Mucosa of rectum (tissue), 2 donors: ENCODE measurements around the gene XPO6.
A peak's percentile ranks its signal among the peaks of the same experiment; 100 is the strongest.
"Not testable (repeated sequence)": the region's sequence is repeated elsewhere in the genome, so short reads cannot be mapped to it uniquely, and the experiment has no call there.

Experiments used
- H3K27ac ChIP-seq, 2 donors: one replicate each; pipeline ENCODE4 v1.7.0; 2013; ENCODE audit warnings: inconsistent platforms in 2 of 2, low read depth in 2 of 2, low read length in 2 of 2
- H3K27me3 ChIP-seq, 2 donors: one replicate each; pipeline ENCODE4 v1.7.0; 2013; ENCODE audit warnings: low read length in 2 of 2; ENCODE audit not compliant: control insufficient read depth in 2 of 2, insufficient read depth in 2 of 2
- H3K36me3 ChIP-seq, 2 donors: one replicate each; pipeline ENCODE4 v1.7.0; 2013; ENCODE audit warnings: low read length in 2 of 2; ENCODE audit not compliant: control insufficient read depth in 2 of 2, insufficient read depth in 2 of 2
- H3K4me1 ChIP-seq, 2 donors: one replicate each; pipeline ENCODE4 v1.7.0; 2013; ENCODE audit warnings: low read length in 2 of 2, mild to moderate bottlenecking in 1 of 2; ENCODE audit not compliant: control insufficient read depth in 2 of 2, insufficient read depth in 2 of 2
- H3K4me3 ChIP-seq, 2 donors: one replicate each; pipeline ENCODE4 v1.7.0; 2013; ENCODE audit warnings: low read length in 2 of 2
- H3K9ac ChIP-seq, 2 donors: one replicate each; pipeline ENCODE4 v1.7.0; 2013; ENCODE audit warnings: low read length in 2 of 2, low read depth in 1 of 2, mild to moderate bottlenecking in 1 of 2
- H3K9me3 ChIP-seq, 2 donors: one replicate each; pipeline ENCODE4 v1.7.0; 2013; ENCODE audit warnings: low read length in 2 of 2; ENCODE audit not compliant: control insufficient read depth in 2 of 2
- donor health status: healthy.
- donor health status: Normal muscosa, but diverticular disease.

Gene XPO6

GRCh38 chr16:28121527-28121926 is 90.2 kb downstream of the XPO6 start:
- Histone ChIP-seq H3K4me1 (peaks cover 7 to 14% of the 10 kb centered on the region in 2 donors), H3K9me3 (no peaks in the 10 kb centered on the region), H3K9ac (no peak overlapping the region), H3K27ac (no peak overlapping the region), H3K27me3 (no peaks in the 10 kb centered on the region), H3K4me3 (no peak overlapping the region), H3K36me3 (peaks cover 47 to 65% of the 10 kb centered on the region in 2 donors)

- Histone ChIP-seq H3K27me3 (no peaks in the 10 kb centered on the region), H3K4me1 (peaks cover 7 to 15% of the 10 kb centered on the region in 2 donors), H3K9ac (no peak overlapping the region), H3K9me3 (no peaks in the 10 kb centered on the region), H3K27ac (no peak overlapping the region), H3K4me3 (no peak overlapping the region), H3K36me3 (peaks cover 46 to 59% of the 10 kb centered on the region in 2 donors)
These were observed 91.0 kb downstream of the XPO6 start for GRCh38 chr16:28120754-28121153.

GRCh38 chr16:28118637-28119036 is 93.1 kb downstream of the XPO6 start:
- H3K27me3 ChIP-seq, result no peaks in the 10 kb centered on the region
- no peak overlapping the region for H3K27ac ChIP-seq
- no peak overlapping the region for H3K9ac ChIP-seq
- peaks cover 7 to 15% of the 10 kb centered on the region in 2 donors for H3K4me1 ChIP-seq
- no peaks in the 10 kb centered on the region for H3K9me3 ChIP-seq
- peaks cover 42 to 45% of the 10 kb centered on the region in 2 donors for H3K36me3 ChIP-seq
- no peak overlapping the region for H3K4me3 ChIP-seq

GRCh38 chr16:28117168-28117565 is 94.6 kb downstream of the XPO6 start:
- Histone ChIP-seq H3K4me3 (peak overlapping the region; percentile 3 to 17), H3K4me1 (peaks cover 7 to 15% of the 10 kb centered on the region in 2 donors), H3K27me3 (no peaks in the 10 kb centered on the region), H3K9ac (peak overlapping the region in 1 of 2 donors; percentile 42), H3K27ac (peak overlapping the region; percentile 68 to 70), H3K9me3 (no peaks in the 10 kb centered on the region), H3K36me3 (peaks cover 42 to 46% of the 10 kb centered on the region in 2 donors)

GRCh38 chr16:28115866-28116265 is 95.9 kb downstream of the XPO6 start:
- not testable (repeated sequence) for H3K9me3 ChIP-seq, H3K27me3 ChIP-seq, H3K4me3 ChIP-seq, H3K27ac ChIP-seq, H3K9ac ChIP-seq
- peaks cover 7 to 15% of the 10 kb centered on the region in 2 donors for H3K4me1 ChIP-seq
- peaks cover 42 to 43% of the 10 kb centered on the region in 2 donors for H3K36me3 ChIP-seq

GRCh38 chr16:28112908-28113307 is 98.9 kb downstream of the XPO6 start:
- peaks cover 52 to 63% of the 10 kb centered on the region in 2 donors for H3K36me3 ChIP-seq

GRCh38 chr16:28110977-28111376 is 100.8 kb downstream of the XPO6 start:
- peaks cover 68 to 74% of the 10 kb centered on the region in 2 donors for H3K36me3 ChIP-seq

More at GRCh38 chr16:28112908-28113307, 98.9 kb downstream of the XPO6 start:
- Histone ChIP-seq H3K4me3 (no peak overlapping the region), H3K9me3 (no peaks in the 10 kb centered on the region), H3K27me3 (no peaks in the 10 kb centered on the region), H3K4me1 (peaks cover 7 to 13% of the 10 kb centered on the region in 2 donors), H3K27ac (no peak overlapping the region), H3K9ac (no peak overlapping the region)

GRCh38 chr16:28110479-28110878 is 101.3 kb downstream of the XPO6 start:
- Histone ChIP-seq H3K36me3 (peaks cover 69 to 73% of the 10 kb centered on the region in 2 donors), H3K9ac (no peak overlapping the region), H3K4me1 (no peaks in the 10 kb centered on the region), H3K4me3 (no peak overlapping the region), H3K27me3 (no peaks in the 10 kb centered on the region), H3K9me3 (no peaks in the 10 kb centered on the region), H3K27ac (no peak overlapping the region)

More at GRCh38 chr16:28110977-28111376, 100.8 kb downstream of the XPO6 start:
- Histone ChIP-seq H3K9me3 (no peaks in the 10 kb centered on the region), H3K9ac (no peak overlapping the region), H3K4me3 (no peak overlapping the region), H3K27me3 (no peaks in the 10 kb centered on the region), H3K4me1 (no peaks in the 10 kb centered on the region), H3K27ac (no peak overlapping the region)

- Histone ChIP-seq H3K9me3 (no peaks in the 10 kb centered on the region), H3K27me3 (no peaks in the 10 kb centered on the region), H3K4me3 (no peak overlapping the region), H3K9ac (no peak overlapping the region), H3K36me3 (peaks cover 72 to 73% of the 10 kb centered on the region in 2 donors), H3K27ac (no peak overlapping the region), H3K4me1 (no peaks in the 10 kb centered on the region)
These were observed 101.7 kb downstream of the XPO6 start for GRCh38 chr16:28110074-28110473.

- H3K4me1 ChIP-seq, result no peaks in the 10 kb centered on the region
- H3K4me3 ChIP-seq, result no peak overlapping the region
- H3K9ac ChIP-seq, result no peak overlapping the region
- no peaks in the 10 kb centered on the region for H3K9me3 ChIP-seq
- H3K27ac ChIP-seq, result no peak overlapping the region
- peaks cover 79 to 85% of the 10 kb centered on the region in 2 donors for H3K36me3 ChIP-seq
- no peaks in the 10 kb centered on the region for H3K27me3 ChIP-seq
These were observed 103.0 kb downstream of the XPO6 start for GRCh38 chr16:28108590-28109247.
